ENCODE results near the gene TRMT44. TPM values are rescaled to one million over a fixed set of nuclear protein-coding genes. Genes with fewer than 3 reads are reported as not detected.

The TRMT44 gene
- total and polyA plus RNA-seq, 4 experiments from 2014 or later = 4.3 to 33.0 (median 20.6) TPM

DNA sequence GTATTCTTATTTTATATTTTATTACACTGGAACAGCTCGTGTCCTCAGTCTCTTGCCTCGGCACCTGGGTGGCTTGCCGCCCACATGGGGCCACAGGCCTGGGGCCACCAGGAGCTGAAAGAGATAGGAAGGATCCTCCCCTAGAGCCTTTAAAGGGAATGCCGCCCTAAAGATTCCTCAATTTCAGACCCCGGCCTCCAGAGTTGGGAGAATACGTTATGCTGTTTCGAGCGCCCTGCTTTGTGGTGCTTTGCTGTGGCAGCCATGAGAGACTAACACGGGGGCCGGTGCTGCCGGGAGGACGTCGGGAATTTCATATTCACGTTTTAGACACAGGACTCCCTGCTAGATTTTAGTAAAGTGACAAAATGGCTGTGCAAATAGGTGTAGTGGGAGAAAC lies 33.3 kb upstream of the TRMT44 start:
- Histone ChIP-seq H3K27ac (ENCODE audit: low read depth, low read length) (no peak overlapping the region), H3K4me1 (ENCODE audit: insufficient read depth, low read length) (peaks cover 14% of the 10 kb centered on the region), H3K4me3 (ENCODE audit: low read length in 2 of 2) (no peak overlapping the region), H3K9me3 (ENCODE audit: control insufficient read depth in 1 of 2, low read length in 2 of 2) (no peaks in the 10 kb centered on the region), H3K36me3 (ENCODE audit: insufficient read depth, low read length) (peaks cover 7% of the 10 kb centered on the region), H3K27me3 (ENCODE audit: insufficient read depth, low read length) (no peaks in the 10 kb centered on the region)
- H3K27ac Mint-ChIP-seq = no peak overlapping the region
- H3K36me3 Mint-ChIP-seq = peaks cover 14 to 41% of the 10 kb centered on the region in 2 donors
- ChIA-PET POLR2A (ENCODE audit: partially characterized antibody) (interaction anchor here (0.7 kb wide), 1 partner anchor 185 kb away, joined by 4 read pairs; no protein-coding TSS in a partner anchor), CTCF (ENCODE audit: partially characterized antibody) (interaction anchor here (1.1 to 1.8 kb wide), 3 partner anchors 11 to 230 kb away, joined by 3 to 8 read pairs (median 8); no protein-coding TSS in a partner anchor)
- DNase-seq = no peak
- no peaks in the 10 kb centered on the region for H3K27me3 Mint-ChIP-seq
- H3K4me1 Mint-ChIP-seq = peaks cover 8 to 17% (median 12%) of the 10 kb centered on the region in 4 donors
- intact Hi-C loops (cut with micrococcal nuclease) = no loop called here
- H3K9me3 Mint-ChIP-seq = no peaks in the 10 kb centered on the region
- no peak overlapping the region for H3K4me3 Mint-ChIP-seq

- intact Hi-C loops (cut with micrococcal nuclease) = no loop called here
- H3K27ac ChIP-seq (ENCODE audit: low read depth, low read length) = no peak overlapping the region
- DNase-seq = no peak
- ChIA-PET POLR2A (ENCODE audit: partially characterized antibody) (interaction anchor here (0.7 kb wide), 1 partner anchor 186 kb away, joined by 4 read pairs; no protein-coding TSS in a partner anchor), CTCF (ENCODE audit: partially characterized antibody) (interaction anchor here (1.1 to 1.8 kb wide), 3 partner anchors 11 to 231 kb away, joined by 3 to 8 read pairs (median 8); no protein-coding TSS in a partner anchor)
- no peak overlapping the region for H3K4me3 ChIP-seq (ENCODE audit: low read length in 2 of 2)
- no peaks in the 10 kb centered on the region for H3K27me3 ChIP-seq (ENCODE audit: insufficient read depth, low read length)
- H3K9me3 ChIP-seq (ENCODE audit: control insufficient read depth in 1 of 2, low read length in 2 of 2) = no peaks in the 10 kb centered on the region
- Mint-ChIP-seq H3K27ac (peak overlapping the region in 1 of 7 donors; percentile 72), H3K36me3 (peaks cover 15 to 41% of the 10 kb centered on the region in 2 donors), H3K27me3 (no peaks in the 10 kb centered on the region), H3K4me3 (no peak overlapping the region), H3K9me3 (no peaks in the 10 kb centered on the region), H3K4me1 (peaks cover 8 to 17% (median 12%) of the 10 kb centered on the region in 4 donors)
- H3K4me1 ChIP-seq (ENCODE audit: insufficient read depth, low read length) = peaks cover 14% of the 10 kb centered on the region
- peaks cover 7% of the 10 kb centered on the region for H3K36me3 ChIP-seq (ENCODE audit: insufficient read depth, low read length)
Observed at GRCh38 chr4:8407756-8408155, 32.8 kb upstream of the TRMT44 start.

- no peaks in the 10 kb centered on the region for H3K27me3 ChIP-seq (ENCODE audit: insufficient read depth, low read length)
- H3K9me3 ChIP-seq (ENCODE audit: control insufficient read depth in 1 of 2, low read length in 2 of 2) = no peaks in the 10 kb centered on the region
- peak; percentile 56 to 89 (median 65) for DNase-seq
- intact Hi-C loops (cut with micrococcal nuclease) = no loop called here
- POLR2A ChIA-PET (ENCODE audit: partially characterized antibody) = interaction anchor here (1.1 to 1.3 kb wide), 2 partner anchors 18 to 31 kb away, joined by 3 to 4 read pairs; partner anchors contain the start of genes ACOX3 and TRMT44
- CTCF ChIA-PET (ENCODE audit: partially characterized antibody) = interaction anchor here (0.8 to 1.3 kb wide), 2 partner anchors 12 to 233 kb away, joined by 3 to 6 read pairs; no protein-coding TSS in a partner anchor
- Mint-ChIP-seq H3K27ac (peak overlapping the region; percentile 72 to 91 (median 84)), H3K9me3 (no peaks in the 10 kb centered on the region), H3K27me3 (no peaks in the 10 kb centered on the region), H3K4me3 (peak overlapping the region in 1 of 8 donors; percentile 51), H3K36me3 (peaks cover 22 to 40% of the 10 kb centered on the region in 2 donors), H3K4me1 (peaks cover 14 to 24% (median 20%) of the 10 kb centered on the region in 4 donors)
- no peak overlapping the region for H3K4me3 ChIP-seq (ENCODE audit: low read length in 2 of 2)
- H3K27ac ChIP-seq (ENCODE audit: low read depth, low read length) = no peak overlapping the region
- H3K36me3 ChIP-seq (ENCODE audit: insufficient read depth, low read length) = peaks cover 15% of the 10 kb centered on the region
- H3K4me1 ChIP-seq (ENCODE audit: insufficient read depth, low read length) = peaks cover 21% of the 10 kb centered on the region
Observed at GRCh38 chr4:8409264-8410065, 31.1 kb upstream of the TRMT44 start.

DNA sequence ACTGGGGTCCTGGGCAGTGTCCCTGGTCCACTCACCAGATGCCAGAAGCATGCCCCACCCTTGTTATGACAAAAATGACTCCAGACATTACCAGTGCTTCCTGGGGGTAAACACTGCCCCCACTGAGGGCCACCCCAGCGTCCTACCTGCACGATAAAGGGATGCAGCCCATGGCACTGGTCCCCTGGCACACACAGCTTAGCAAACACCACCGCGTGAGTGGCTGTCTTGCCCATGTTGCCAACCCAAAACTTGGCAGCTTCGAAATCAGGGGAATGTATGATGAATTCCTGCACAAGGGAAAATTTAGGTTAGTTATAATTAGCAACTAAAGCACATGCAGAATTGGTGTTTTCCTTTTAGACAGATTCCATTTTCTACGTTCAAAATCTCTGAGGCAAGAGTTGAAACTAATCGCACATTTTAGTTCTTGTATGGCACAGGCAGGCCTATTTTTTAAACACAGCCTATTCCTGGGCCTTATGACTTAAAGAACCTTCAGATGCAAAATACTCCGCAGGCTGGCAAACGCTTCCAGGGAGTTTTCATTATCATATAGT lies 30.4 kb upstream of the TRMT44 start:
- no peak overlapping the region for H3K27ac ChIP-seq (ENCODE audit: low read depth, low read length)
- Mint-ChIP-seq H3K27ac (peak overlapping the region in 5 of 7 donors; percentile 8 to 91 (median 72)), H3K4me3 (no peak overlapping the region), H3K4me1 (peaks cover 18 to 29% (median 26%) of the 10 kb centered on the region in 4 donors), H3K27me3 (no peaks in the 10 kb centered on the region), H3K36me3 (peaks cover 26 to 39% of the 10 kb centered on the region in 2 donors), H3K9me3 (no peaks in the 10 kb centered on the region)
- ChIA-PET POLR2A (ENCODE audit: partially characterized antibody) (interaction anchor here (1.1 to 1.3 kb wide), 2 partner anchors 18 to 30 kb away, joined by 3 to 4 read pairs; partner anchors contain the start of genes ACOX3 and TRMT44), CTCF (ENCODE audit: partially characterized antibody) (interaction anchor here (0.8 kb wide), 1 partner anchor 11 kb away, joined by 3 read pairs; no protein-coding TSS in a partner anchor)
- peaks cover 27% of the 10 kb centered on the region for H3K4me1 ChIP-seq (ENCODE audit: insufficient read depth, low read length)
- no peak for DNase-seq
- no peaks in the 10 kb centered on the region for H3K9me3 ChIP-seq (ENCODE audit: control insufficient read depth in 1 of 2, low read length in 2 of 2)
- intact Hi-C loops (cut with micrococcal nuclease) = no loop called here
- H3K36me3 ChIP-seq (ENCODE audit: insufficient read depth, low read length) = peaks cover 21% of the 10 kb centered on the region
- no peaks in the 10 kb centered on the region for H3K27me3 ChIP-seq (ENCODE audit: insufficient read depth, low read length)
- no peak overlapping the region for H3K4me3 ChIP-seq (ENCODE audit: low read length in 2 of 2)

GRCh38 chr4:8410641-8411271 lies 29.8 kb upstream of the TRMT44 start:
- POLR2A ChIA-PET (ENCODE audit: partially characterized antibody) = interaction anchor here (1.1 kb wide), 1 partner anchor 17 kb away, joined by 3 read pairs; no protein-coding TSS in a partner anchor
- DNase-seq = no peak

DNA sequence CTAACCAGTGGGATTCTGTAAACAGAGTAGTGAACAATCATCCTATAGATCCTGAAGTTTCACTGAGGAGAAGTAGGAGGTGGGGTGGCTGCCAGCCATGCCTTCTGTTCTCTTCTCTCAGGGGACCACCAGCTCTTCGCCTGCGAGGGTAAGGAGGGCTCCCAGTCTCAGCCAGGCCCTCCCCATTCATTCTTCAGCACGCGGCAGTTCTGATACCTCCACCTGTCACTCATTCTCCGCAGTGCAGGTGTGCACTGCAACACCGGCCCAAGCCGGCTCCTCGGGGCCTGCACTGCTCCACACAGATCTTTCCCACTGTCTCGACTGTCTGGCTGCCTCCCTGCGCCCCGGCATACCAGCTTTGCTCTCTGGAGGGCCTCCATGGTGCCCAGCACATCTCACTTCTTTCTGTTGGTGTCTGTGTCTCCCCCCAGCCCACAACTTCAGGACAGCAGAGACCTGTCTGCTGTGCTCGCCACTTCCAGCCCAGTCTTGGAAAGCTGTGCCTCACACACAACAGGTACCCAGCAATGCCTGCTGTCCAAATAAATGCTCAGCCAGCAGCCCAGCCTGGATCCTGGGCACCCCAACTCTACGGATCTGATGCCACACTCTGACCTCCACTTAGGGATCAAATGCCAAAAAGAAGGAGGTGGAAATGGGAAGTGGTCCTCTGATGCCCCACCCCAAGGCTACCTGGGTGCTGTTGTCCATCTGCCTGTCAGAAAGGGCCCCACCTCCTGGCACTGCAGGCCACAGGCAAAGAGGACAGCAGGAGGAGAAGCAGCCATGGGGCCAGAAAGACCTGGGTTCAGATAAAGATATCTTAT lies 29.0 kb upstream of the TRMT44 start:
- no peak for DNase-seq
- no peak overlapping the region for H3K4me3 ChIP-seq (ENCODE audit: low read length in 2 of 2)
- H3K27ac Mint-ChIP-seq = peak overlapping the region in 1 of 7 donors; percentile 59
- no peak overlapping the region for H3K27ac ChIP-seq (ENCODE audit: low read depth, low read length)
- CTCF ChIA-PET (ENCODE audit: partially characterized antibody) = no interaction called here
- no peaks in the 10 kb centered on the region for H3K9me3 Mint-ChIP-seq
- POLR2A ChIA-PET (ENCODE audit: partially characterized antibody) = no interaction called here
- H3K27me3 Mint-ChIP-seq = no peaks in the 10 kb centered on the region
- H3K36me3 ChIP-seq (ENCODE audit: insufficient read depth, low read length) = peaks cover 22% of the 10 kb centered on the region
- peaks cover 18 to 29% (median 26%) of the 10 kb centered on the region in 4 donors for H3K4me1 Mint-ChIP-seq
- H3K4me1 ChIP-seq (ENCODE audit: insufficient read depth, low read length) = peaks cover 27% of the 10 kb centered on the region
- H3K36me3 Mint-ChIP-seq = peaks cover 25 to 33% of the 10 kb centered on the region in 2 donors
- H3K9me3 ChIP-seq (ENCODE audit: control insufficient read depth in 1 of 2, low read length in 2 of 2) = no peaks in the 10 kb centered on the region
- no peak overlapping the region for H3K4me3 Mint-ChIP-seq
- intact Hi-C loops (cut with micrococcal nuclease) = no loop called here
- no peaks in the 10 kb centered on the region for H3K27me3 ChIP-seq (ENCODE audit: insufficient read depth, low read length)

More at GRCh38 chr4:8410641-8411271, 29.8 kb upstream of the TRMT44 start:
- Histone ChIP-seq H3K27ac (ENCODE audit: low read depth, low read length) (no peak overlapping the region), H3K4me3 (ENCODE audit: low read length in 2 of 2) (no peak overlapping the region), H3K36me3 (ENCODE audit: insufficient read depth, low read length) (peaks cover 20% of the 10 kb centered on the region), H3K4me1 (ENCODE audit: insufficient read depth, low read length) (peaks cover 27% of the 10 kb centered on the region), H3K9me3 (ENCODE audit: control insufficient read depth in 1 of 2, low read length in 2 of 2) (no peaks in the 10 kb centered on the region), H3K27me3 (ENCODE audit: insufficient read depth, low read length) (no peaks in the 10 kb centered on the region)
- peaks cover 18 to 29% (median 26%) of the 10 kb centered on the region in 4 donors for H3K4me1 Mint-ChIP-seq
- H3K4me3 Mint-ChIP-seq = no peak overlapping the region
- no peaks in the 10 kb centered on the region for H3K27me3 Mint-ChIP-seq
- CTCF ChIA-PET (ENCODE audit: partially characterized antibody) = no interaction called here
- intact Hi-C loops (cut with micrococcal nuclease) = no loop called here
- no peak overlapping the region for H3K27ac Mint-ChIP-seq
- peaks cover 24 to 38% of the 10 kb centered on the region in 2 donors for H3K36me3 Mint-ChIP-seq
- no peaks in the 10 kb centered on the region for H3K9me3 Mint-ChIP-seq

All from CD4-positive, alpha-beta memory T cell (primary cell).